ENCODE data around the gene MRTFA. TPM values are rescaled to one million over a fixed set of nuclear protein-coding genes. Genes with fewer than 3 reads are reported as not detected.

Gene MRTFA
- total RNA-seq, 2 experiments from 2014 or later, result 47.7 to 66.9 TPM

DNA sequence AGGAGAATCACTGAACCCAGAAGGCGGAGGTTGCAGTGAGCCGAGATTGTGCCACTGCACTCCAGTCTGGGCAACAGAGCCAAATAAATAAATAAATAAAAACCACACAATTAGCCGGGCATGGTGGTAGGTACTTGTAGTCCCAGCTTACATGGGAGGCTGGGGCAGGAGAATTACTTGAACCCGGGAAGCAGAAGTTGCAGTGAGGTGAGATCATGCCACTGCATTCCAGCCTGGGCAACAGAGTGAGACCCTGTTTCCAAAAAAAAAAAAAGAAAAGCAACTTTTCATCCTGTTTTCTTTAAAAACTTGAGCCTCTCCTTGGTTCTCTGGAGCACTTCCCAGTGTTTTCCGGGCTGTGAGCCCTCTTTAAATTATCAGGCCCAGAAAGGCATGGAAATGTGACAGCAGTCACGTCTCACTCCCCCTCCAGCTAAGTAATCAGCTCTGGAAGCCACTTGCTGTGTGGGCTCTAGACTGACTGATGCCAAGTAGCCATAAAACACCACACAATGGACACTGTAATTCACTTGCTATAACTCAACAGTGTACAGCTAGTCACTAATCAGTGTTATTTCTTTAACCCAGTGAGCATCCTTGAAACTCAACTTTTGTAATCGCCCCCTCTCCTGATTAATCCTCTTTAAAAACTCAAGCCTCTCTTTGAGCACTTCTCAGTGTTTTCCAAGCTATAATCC lies 29.8 kb upstream of the MRTFA start:
- Histone ChIP-seq H3K4me2 (ENCODE audit: low read length) (no peak overlapping the region), H4K20me1 (ENCODE audit: insufficient read depth, low read length) (no peaks in the 10 kb centered on the region), H3K36me3 (ENCODE audit: insufficient read depth, low read length) (no peaks in the 10 kb centered on the region), H2AFZ (ENCODE audit: low read length) (no peak overlapping the region), H3K4me1 (ENCODE audit: insufficient read depth, low read length, poor library complexity, severe bottlenecking) (peaks cover 3% of the 10 kb centered on the region), H3K27ac (ENCODE audit: low read depth, low read length, poor library complexity, severe bottlenecking) (no peak overlapping the region), H3K79me2 (ENCODE audit: insufficient read depth, low read depth, low read length) (no peaks in the 10 kb centered on the region), H3K9me3 (ENCODE audit: low read length) (no peaks in the 10 kb centered on the region), H3K9me2 (ENCODE audit: insufficient read depth, low read length) (no peaks in the 10 kb centered on the region), H3K4me3 (ENCODE audit: low read depth, low read length, poor library complexity, severe bottlenecking) (no peak overlapping the region)
- intact Hi-C loops (cut with micrococcal nuclease; ENCODE audit: unreplicated experiment), result no loop called here
- BruUV-seq (replicated peaks), result no TSS peak
- TF ChIP-seq EZH2phosphoT487 (IDR thresholded peaks at IDR 0.05; ENCODE audit: borderline replicate concordance, low read depth, low read length), result no peak
- TF ChIP-seq, protein P1, sequence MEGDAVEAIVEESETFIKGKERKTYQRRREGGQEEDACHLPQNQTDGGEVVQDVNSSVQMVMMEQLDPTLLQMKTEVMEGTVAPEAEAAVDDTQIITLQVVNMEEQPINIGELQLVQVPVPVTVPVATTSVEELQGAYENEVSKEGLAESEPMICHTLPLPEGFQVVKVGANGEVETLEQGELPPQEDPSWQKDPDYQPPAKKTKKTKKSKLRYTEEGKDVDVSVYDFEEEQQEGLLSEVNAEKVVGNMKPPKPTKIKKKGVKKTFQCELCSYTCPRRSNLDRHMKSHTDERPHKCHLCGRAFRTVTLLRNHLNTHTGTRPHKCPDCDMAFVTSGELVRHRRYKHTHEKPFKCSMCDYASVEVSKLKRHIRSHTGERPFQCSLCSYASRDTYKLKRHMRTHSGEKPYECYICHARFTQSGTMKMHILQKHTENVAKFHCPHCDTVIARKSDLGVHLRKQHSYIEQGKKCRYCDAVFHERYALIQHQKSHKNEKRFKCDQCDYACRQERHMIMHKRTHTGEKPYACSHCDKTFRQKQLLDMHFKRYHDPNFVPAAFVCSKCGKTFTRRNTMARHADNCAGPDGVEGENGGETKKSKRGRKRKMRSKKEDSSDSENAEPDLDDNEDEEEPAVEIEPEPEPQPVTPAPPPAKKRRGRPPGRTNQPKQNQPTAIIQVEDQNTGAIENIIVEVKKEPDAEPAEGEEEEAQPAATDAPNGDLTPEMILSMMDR (conservative IDR thresholded peaks at IDR 0.05; ENCODE audit: low read length), result no peak
- POLR2A ChIA-PET, result no interaction called here
- CTCF ChIA-PET (ENCODE audit: unreplicated experiment), result no interaction called here
- DNase-seq (ENCODE audit: low spot score), result no peak

DNA sequence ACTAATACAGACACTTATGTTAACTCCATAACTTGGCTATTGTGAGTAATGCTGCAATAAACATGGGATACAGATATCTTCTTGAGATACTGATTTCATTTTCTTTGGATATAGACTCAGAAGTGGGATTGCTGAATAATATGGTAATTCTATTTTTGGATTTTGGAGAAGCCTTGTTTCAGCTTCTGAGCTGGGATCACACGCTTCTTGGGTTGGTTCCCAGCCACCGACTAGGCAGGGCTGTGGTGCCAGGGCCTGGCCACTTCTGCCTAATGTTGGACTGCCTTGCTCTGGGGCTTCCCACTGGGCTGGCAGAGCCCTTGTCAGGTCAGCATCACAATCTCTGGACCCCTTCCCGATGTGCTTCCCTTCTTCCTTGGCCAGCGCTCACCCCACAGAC lies 28.8 kb upstream of the MRTFA start:
- H2AFZ ChIP-seq (ENCODE audit: low read length), result no peak overlapping the region
- H3K27ac ChIP-seq (ENCODE audit: low read depth, low read length, poor library complexity, severe bottlenecking), result no peak overlapping the region
- intact Hi-C loops (cut with micrococcal nuclease; ENCODE audit: unreplicated experiment), result no loop called here
- H3K4me1 ChIP-seq (ENCODE audit: insufficient read depth, low read length, poor library complexity, severe bottlenecking), result peaks cover 8% of the 10 kb centered on the region
- no peaks in the 10 kb centered on the region for H3K36me3 ChIP-seq (ENCODE audit: insufficient read depth, low read length)
- H3K9me2 ChIP-seq (ENCODE audit: insufficient read depth, low read length), result no peaks in the 10 kb centered on the region
- TF ChIP-seq EZH2phosphoT487 (IDR thresholded peaks at IDR 0.05; ENCODE audit: borderline replicate concordance, low read depth, low read length), result no peak
- TF ChIP-seq, protein P1 (conservative IDR thresholded peaks at IDR 0.05; ENCODE audit: low read length), result no peak
- POLR2A ChIA-PET, result no interaction called here
- no peak for DNase-seq (ENCODE audit: low spot score)
- CTCF ChIA-PET (ENCODE audit: unreplicated experiment), result no interaction called here
- no peak overlapping the region for H3K4me3 ChIP-seq (ENCODE audit: low read depth, low read length, poor library complexity, severe bottlenecking)
- no peaks in the 10 kb centered on the region for H3K9me3 ChIP-seq (ENCODE audit: low read length)
- H4K20me1 ChIP-seq (ENCODE audit: insufficient read depth, low read length), result no peaks in the 10 kb centered on the region
- H3K79me2 ChIP-seq (ENCODE audit: insufficient read depth, low read depth, low read length), result no peaks in the 10 kb centered on the region
- H3K4me2 ChIP-seq (ENCODE audit: low read length), result no peak overlapping the region
- BruUV-seq (replicated peaks), result no TSS peak

DNA sequence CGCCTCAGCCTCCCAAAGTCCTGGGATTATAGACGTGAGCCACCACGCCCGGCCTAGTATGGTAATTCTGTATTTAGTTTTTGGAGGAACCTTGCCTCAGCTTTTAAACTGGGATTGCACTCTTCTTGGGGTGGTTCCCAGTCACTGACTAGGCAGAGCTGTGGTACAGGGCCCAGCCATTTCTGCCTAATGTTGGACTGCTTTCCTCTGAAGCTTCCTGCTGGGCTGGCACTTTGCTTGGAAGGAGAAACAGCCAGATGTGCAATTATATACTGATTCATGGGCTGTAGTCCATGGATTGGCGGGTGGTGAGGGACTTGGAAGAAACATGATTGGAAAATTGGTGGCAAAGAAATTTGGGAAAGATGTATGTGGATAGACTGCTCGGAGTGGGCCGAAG lies 25.2 kb upstream of the MRTFA start:
- H3K4me3 ChIP-seq (ENCODE audit: low read depth, low read length, poor library complexity, severe bottlenecking), result no peak overlapping the region
- no peaks in the 10 kb centered on the region for H3K9me2 ChIP-seq (ENCODE audit: insufficient read depth, low read length)
- no TSS peak for BruUV-seq (replicated peaks)
- H4K20me1 ChIP-seq (ENCODE audit: insufficient read depth, low read length), result no peaks in the 10 kb centered on the region
- H2AFZ ChIP-seq (ENCODE audit: low read length), result no peak overlapping the region
- no peaks in the 10 kb centered on the region for H3K79me2 ChIP-seq (ENCODE audit: insufficient read depth, low read depth, low read length)
- no peaks in the 10 kb centered on the region for H3K9me3 ChIP-seq (ENCODE audit: low read length)
- H3K36me3 ChIP-seq (ENCODE audit: insufficient read depth, low read length), result no peaks in the 10 kb centered on the region
- ChIA-PET POLR2A (no interaction called here), CTCF (ENCODE audit: unreplicated experiment) (no interaction called here)
- H3K27ac ChIP-seq (ENCODE audit: low read depth, low read length, poor library complexity, severe bottlenecking), result no peak overlapping the region
- H3K4me2 ChIP-seq (ENCODE audit: low read length), result no peak overlapping the region
- no peak for DNase-seq (ENCODE audit: low spot score)
- TF ChIP-seq EZH2phosphoT487 (IDR thresholded peaks at IDR 0.05; ENCODE audit: borderline replicate concordance, low read depth, low read length), result no peak
- TF ChIP-seq, protein P1 (conservative IDR thresholded peaks at IDR 0.05; ENCODE audit: low read length), result no peak
- intact Hi-C loops (cut with micrococcal nuclease; ENCODE audit: unreplicated experiment), result no loop called here
- H3K4me1 ChIP-seq (ENCODE audit: insufficient read depth, low read length, poor library complexity, severe bottlenecking), result peaks cover 8% of the 10 kb centered on the region
